CD1c-positive myeloid dendritic cell (primary cell): ENCODE data around the gene KRT78.

Experiments used
- DNase-seq: peaks from one replicate; pipeline ENCODE4 v3.0.0-alpha.2; 2016; ENCODE audit errors: extremely low spot score

The KRT78 gene

GRCh38 chr12:52824741-52825410 is 23.9 kb downstream of the KRT78 start:
- DNase-seq: no peak

- no peak for DNase-seq
Observed at GRCh38 chr12:52823761-52824450, 24.9 kb downstream of the KRT78 start.

- no peak for DNase-seq
Observed at GRCh38 chr12:52822771-52823510, 25.9 kb downstream of the KRT78 start.

- DNase-seq: no peak
Observed at GRCh38 chr12:52821826-52822660, 26.8 kb downstream of the KRT78 start.

GRCh38 chr12:52821071-52821730 is 27.6 kb downstream of the KRT78 start:
- no peak for DNase-seq

- DNase-seq: no peak
Observed at GRCh38 chr12:52820521-52820920, 28.3 kb downstream of the KRT78 start.

GRCh38 chr12:52819731-52820510 is 28.9 kb downstream of the KRT78 start:
- no peak for DNase-seq

GRCh38 chr12:52818887-52819420 is 29.8 kb downstream of the KRT78 start:
- no peak for DNase-seq

- DNase-seq: no peak
Observed at GRCh38 chr12:52818388-52818787, 30.4 kb downstream of the KRT78 start.

GRCh38 chr12:52817699-52818238 is 31.0 kb downstream of the KRT78 start:
- no peak for DNase-seq

GRCh38 chr12:52817003-52817698 is 31.6 kb downstream of the KRT78 start:
- DNase-seq: no peak

- no peak for DNase-seq
Observed at GRCh38 chr12:52815676-52816588, 32.9 kb downstream of the KRT78 start.

GRCh38 chr12:52815161-52815560 is 33.6 kb downstream of the KRT78 start:
- no peak for DNase-seq

GRCh38 chr12:52814710-52815155 is 34.1 kb downstream of the KRT78 start:
- no peak for DNase-seq

GRCh38 chr12:52813885-52814709 is 34.7 kb downstream of the KRT78 start, which contains the start of gene KRT4:
KRT4 (minus strand) TSS chr12:52814116; CDS start chr12:52814058, 58 bp downstream.
- no peak for DNase-seq

- no peak for DNase-seq
Observed at GRCh38 chr12:52813203-52813819, 35.5 kb downstream of the KRT78 start.

- DNase-seq: no peak
Observed at GRCh38 chr12:52812749-52813148, 36.0 kb downstream of the KRT78 start.
